C4-2B (cell line): Measurements from ENCODE around the gene SDE2.

Experiments used
- CTCF ChIP-seq: fragments of 450-650 bp; conservative IDR thresholded peaks from 2 replicates; pipeline ENCODE4 v1.5.1; 2017; ENCODE audit warnings: mild to moderate bottlenecking
- ZFX ChIP-seq: fragments of 450-650 bp; IDR thresholded peaks from 2 replicates; pipeline ENCODE4 v1.6.1; 2017

- TF ChIP-seq CTCF, result no peak
- TF ChIP-seq ZFX, result no peak
Observed at GRCh38 chr1:226047495-226047894, 48.4 kb upstream of the SDE2 start.
